GM19324 (cell line): ENCODE results near the gene NOTO.
"Not testable (repeated sequence)": the region's sequence is repeated elsewhere in the genome, so short reads cannot be mapped to it uniquely, and the experiment has no call there.

Source experiments
- ATAC-seq: cut with Tn5 transposase; IDR thresholded peaks from one replicate; pipeline ENCODE4 v1.9.1; 2021; ENCODE audit warnings: mild to moderate bottlenecking, moderate library complexity; ENCODE audit not compliant: unreplicated experiment, low FRiP score

NOTO gene, protein sequence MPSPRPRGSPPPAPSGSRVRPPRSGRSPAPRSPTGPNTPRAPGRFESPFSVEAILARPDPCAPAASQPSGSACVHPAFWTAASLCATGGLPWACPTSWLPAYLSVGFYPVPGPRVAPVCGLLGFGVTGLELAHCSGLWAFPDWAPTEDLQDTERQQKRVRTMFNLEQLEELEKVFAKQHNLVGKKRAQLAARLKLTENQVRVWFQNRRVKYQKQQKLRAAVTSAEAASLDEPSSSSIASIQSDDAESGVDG

DNA sequence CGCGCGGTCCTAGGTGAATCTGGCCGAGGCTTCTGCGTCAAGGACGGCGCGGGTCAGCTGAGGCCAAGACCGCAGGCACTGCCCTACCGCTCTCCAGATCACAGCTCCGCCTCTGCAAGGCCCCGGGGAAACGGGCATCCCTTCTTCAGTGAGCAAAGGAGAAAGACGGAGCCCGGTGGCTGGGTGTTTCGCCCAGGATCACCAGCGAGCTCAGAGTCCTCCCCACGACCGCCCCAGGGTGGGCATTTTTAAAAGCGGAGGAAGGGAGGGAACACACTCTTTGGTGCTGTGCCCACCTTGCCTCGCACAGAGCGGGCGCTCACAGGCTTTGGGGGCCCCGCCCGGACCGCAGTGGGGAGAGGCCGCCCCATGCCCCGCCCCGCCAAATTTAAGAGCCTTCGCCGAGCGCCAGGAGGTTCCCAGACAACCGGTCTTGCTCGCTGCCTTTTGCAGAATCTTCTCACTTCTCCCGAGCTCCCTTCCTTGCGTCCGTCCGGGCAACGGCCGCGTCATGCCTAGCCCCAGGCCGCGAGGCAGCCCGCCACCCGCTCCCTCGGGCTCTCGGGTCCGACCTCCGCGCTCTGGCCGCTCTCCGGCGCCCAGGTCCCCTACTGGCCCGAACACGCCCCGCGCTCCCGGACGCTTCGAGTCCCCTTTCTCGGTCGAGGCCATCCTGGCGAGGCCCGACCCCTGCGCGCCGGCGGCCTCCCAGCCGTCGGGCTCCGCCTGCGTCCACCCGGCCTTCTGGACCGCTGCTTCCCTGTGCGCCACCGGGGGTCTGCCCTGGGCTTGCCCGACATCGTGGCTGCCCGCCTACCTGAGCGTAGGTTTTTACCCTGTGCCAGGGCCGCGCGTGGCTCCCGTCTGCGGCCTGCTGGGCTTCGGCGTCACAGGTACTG, at the start of gene NOTO:
Gene NOTO (plus strand): TSS at position 419 of the 899 bp plus-strand sequence. CDS start 93 bp downstream, at position 512.
- no peak for ATAC-seq

DNA sequence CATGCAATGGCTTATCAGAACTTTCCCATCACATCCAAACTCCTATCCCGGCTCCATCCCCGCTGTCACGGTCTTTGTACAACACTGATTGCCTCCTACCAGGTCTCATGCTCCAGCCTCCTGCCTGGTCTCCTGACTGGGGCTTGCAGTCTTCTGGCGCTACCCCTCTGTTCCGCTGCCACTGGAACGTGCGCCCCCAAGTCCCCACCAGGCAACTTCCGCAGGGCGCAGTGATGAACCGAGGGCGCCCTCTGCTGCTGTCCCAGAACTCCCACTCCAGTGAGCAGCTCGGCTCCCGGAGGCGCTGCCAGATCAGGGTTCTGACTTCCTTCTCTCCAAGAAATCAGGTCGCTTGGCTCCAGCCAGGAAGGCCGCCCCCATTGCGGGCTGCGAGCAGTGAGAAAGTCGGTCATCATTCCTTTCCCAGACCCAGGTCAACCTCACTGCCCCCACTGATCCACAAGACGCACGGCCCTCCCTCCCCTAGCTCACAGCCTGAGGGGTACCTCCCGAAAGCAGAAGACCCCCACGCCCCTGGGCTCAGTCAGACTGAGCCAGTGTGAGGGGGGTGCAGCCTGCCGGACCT, 45.7 kb upstream of the NOTO start:
- ATAC-seq, result no peak

DNA sequence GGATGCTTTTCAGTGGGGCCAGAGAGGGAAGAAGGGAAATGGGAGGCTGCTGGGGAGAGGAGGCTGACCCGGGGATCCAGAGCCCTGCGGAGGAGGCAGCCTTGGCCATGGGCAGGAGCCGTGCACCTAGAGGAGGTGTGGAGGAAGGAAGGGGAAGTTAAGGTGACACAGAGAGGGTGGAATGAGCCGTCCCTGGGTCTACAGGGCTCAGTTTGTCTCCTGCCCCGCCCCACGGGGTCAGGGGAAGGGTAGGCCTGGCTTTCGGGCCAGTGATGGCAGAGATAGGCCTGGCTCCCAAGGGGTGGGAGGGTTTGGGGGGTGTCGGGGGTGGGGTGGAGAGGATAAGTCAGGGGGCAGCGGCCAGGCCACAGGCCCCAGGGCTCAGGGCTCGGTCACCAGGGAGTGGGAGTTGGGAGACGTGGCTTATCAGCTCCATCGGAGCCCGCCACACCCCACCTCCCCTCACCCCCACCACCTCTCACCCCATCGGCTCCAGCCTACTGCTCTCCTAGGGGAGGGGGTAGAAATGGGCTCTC, 39.5 kb upstream of the NOTO start:
- no peak for ATAC-seq

DNA sequence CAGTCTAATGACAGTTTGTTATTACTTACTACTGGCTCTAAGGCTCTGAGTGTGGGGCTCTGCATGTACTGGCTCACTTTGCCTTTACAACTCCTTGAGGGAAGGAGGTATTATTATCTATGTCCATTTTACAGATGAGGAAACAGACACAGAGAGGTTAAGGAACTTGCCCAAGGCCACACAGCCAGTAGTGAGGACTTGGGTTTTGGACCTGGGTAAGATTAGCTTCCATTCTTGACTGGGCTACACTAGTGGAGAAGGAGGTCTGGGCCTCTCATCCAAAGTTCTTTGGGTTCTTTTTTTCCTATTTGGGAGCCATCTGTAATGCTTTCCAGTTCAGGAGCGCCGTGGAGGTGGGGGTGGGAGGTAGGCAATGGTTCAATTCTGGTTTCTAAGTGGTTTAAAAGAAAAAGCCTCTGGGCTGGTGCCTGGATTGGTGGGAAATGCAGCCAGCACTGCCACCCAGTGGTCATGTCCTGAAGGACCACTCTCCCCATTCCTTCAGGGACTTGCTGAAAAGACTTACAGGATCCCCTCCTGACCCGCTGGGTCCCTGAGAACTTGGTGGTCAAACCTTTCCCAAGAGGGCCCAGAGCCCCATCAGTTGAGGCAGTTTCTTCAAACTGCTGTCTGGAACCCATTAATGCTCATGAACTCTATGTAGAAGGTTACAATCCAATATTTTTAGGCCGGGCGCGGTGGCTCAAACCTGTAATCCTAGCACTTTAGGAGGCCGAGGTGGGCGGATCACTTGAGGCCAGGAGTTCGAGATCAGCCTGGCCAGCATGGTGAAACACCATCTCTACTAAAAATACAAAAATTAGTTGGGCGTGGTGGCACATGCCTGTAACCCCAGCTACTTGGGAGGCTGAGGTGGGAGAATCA, 38.6 kb upstream of the NOTO start:
- peak; percentile 60 for ATAC-seq

DNA sequence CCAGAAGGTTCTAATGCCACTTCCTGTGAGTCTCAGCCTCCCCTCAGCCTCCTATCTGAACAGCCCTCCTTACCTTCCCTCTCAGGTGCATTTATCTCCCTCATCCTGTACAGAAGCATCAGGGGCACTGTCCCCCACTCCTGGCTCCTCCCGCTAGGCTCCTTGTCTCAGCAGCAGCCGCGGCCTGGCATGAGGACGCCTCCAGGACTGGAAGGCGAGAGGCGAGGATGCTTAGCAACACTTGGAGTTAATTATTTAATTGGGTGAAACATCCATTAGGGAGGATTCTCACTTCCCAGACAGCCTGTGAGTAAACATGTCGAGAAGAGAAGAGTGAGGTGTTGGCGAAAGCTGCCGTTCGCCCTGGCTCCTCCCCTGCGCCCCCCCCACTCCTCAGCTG, 36.4 kb upstream of the NOTO start:
- not testable (repeated sequence) for ATAC-seq

DNA sequence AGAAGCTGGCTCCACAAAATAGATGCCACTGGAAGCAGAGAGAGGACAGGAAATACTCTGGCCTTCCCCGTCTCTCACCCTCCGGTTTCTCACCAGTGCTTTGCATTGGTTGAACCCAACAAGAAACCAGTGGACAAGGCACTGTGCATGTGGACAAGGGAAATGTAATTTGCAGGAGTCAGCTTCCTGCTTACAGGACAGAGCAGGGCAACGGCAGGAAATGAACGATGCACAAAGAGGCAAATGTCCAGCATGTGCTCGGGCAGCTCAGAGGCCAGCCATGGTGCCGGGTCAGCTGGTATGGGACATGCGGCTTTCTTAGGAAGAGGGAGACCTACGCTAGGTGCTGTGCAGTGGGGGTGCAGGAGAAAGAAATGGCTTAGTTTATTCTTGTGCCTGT, 35.6 kb upstream of the NOTO start:
- ATAC-seq, result not testable (repeated sequence)

DNA sequence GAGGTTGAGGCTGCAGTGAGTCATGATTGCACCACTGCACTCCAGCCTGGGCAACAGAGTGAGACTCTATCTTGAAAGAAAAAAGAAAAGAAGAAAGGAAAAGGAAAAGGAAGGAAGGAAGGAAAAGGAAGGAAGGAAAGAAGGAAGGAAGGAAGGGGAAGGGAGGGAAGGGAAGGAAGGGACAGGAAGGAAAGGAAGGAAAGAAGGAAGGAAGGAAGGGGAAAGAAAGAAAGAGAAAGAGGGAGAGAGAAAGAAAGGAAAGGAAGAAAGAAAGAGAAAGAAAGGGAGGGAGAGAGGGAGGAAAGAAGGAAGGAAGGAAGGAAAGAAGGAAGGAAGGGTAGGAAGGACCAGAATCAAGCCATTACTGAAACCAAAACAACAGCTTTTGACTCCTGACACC, 34.0 kb upstream of the NOTO start:
- ATAC-seq, result not testable (repeated sequence)

DNA sequence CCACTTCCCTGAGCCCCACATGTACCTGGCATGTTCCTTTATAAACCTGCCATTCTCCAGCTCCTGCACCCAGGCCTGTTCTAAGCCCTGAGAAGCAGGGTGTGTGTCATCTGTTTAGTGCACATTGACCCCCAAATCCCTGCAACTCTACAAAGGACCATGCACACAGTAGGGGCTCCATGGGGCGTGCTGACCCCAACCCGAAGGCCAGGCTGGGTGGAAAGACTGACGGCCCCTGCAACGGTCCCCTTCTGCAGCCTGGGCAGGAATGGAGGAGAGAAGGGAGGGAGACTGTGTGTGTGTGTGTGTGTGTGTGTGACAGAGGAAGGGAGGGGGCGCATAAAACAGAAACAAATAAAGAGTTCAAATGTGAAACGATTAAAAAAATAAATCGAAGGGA, 32.0 kb upstream of the NOTO start:
- not testable (repeated sequence) for ATAC-seq

DNA sequence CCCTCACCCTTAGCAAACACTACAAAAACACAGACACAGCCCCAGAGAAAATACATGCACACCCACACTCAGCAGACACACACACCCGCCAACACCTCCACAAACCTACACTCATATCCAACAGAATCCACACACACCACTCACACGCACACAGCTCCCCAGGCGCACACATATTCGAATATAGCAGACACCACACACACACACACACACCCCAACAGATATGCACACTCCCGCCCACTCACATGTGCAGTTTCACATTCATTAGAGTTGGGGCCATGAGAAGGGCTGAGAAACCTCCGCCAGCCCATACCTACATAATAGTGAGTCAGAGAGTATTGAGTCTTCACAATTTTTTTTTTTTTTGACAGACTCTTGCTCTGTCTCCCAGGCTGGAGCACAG, 29.4 kb upstream of the NOTO start:
- ATAC-seq, result no peak

DNA sequence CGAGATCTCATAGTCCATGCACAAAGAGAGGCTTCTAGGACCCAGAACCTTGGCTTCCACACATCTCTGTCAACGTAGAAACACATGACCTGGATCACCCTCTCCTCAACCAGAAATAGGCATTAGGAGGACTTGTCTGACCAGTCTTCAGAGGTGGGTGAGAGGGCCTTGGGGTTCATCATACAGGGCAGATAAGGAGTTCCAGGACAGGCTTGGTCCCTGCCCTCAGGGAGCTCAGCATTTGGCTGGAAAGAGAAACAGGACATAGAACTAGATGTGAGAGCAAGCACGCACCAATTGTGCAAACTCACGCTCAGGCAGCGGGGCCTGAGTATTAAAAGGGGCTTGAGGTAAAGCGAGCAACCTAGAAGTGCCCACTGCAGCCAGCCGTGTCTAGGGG, 28.6 kb upstream of the NOTO start:
- ATAC-seq, result no peak

DNA sequence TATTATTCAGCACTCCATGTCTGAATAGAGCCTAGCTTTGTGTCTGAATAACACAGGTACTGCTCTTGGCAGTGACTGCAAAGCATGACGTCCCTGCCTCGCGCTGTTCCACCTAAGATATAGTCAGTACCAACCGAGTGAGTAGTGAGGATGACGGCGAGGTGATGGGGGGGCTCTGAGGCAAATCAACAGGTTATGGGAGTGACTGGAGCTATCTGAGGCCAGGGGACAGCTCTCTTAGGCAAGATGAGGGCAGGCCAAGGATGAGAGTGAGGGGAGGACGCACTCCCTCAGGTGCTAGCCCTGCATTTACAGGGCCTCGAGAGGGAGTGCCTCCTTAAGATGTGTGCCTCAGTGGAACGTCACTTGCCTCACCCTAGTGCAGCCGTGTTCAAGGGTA, 28.1 kb upstream of the NOTO start:
- ATAC-seq, result no peak

DNA sequence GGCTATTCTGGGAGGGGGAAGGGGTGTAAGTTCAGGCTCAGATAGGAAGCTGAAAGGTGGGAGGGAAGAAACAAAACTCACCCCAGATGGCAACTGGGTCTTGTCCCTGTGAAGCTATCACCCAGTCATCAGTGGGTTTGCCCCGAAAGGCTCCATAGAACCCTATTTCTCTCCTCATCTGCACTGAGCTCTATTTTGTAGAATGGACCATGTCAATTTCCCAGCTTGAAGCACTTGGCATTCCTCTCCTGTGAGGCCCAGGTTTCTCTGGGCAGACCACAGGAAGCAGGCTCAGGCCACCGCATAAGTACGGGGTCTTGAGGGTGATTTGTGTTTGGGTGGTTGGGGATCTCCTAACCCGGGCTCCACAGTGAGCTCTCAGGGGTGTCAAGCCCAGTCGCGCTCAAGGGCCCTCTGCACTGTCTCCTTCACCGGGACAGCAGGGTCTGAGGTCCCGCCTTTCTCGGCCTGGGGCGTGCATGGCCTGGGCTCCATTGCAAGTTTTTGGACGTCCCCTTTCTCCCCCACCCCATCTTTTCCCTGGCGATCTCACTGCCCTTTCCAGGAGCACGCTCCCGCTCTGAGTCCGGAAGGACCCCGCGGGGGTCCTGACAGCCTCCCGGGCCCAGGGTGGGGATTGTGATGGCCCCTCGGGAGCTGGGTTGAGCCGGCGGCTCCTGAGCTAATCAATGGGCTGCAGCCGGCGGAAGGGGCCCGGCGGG, 27.3 kb upstream of the NOTO start:
- no peak for ATAC-seq

DNA sequence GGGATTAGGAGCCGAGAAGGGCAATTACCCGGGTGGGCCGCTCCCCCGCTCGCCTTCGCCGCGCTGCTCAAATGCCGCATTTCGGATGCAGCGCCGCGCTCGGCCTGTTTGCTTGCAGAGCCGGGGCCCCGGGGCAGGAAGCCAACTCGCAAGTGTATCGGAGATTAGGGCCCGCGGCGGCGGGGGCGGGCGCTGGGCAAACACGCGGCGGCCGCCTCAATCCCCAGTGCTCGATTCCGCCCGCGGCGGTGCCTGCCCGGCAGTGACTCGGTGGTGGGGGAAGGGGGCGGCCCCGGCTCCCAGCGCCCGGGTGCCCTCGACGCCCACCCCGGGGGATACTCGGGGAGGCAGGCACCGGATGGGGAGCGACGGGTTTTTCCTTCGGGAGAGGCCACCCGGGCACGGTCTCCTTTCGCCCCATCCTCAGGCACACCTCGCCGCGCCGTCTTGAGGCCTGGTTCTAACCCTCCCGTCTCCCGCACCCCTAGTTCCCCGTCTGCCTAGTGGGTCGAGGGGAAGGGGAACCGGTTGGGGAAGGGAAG, 26.6 kb upstream of the NOTO start:
- ATAC-seq, result no peak

DNA sequence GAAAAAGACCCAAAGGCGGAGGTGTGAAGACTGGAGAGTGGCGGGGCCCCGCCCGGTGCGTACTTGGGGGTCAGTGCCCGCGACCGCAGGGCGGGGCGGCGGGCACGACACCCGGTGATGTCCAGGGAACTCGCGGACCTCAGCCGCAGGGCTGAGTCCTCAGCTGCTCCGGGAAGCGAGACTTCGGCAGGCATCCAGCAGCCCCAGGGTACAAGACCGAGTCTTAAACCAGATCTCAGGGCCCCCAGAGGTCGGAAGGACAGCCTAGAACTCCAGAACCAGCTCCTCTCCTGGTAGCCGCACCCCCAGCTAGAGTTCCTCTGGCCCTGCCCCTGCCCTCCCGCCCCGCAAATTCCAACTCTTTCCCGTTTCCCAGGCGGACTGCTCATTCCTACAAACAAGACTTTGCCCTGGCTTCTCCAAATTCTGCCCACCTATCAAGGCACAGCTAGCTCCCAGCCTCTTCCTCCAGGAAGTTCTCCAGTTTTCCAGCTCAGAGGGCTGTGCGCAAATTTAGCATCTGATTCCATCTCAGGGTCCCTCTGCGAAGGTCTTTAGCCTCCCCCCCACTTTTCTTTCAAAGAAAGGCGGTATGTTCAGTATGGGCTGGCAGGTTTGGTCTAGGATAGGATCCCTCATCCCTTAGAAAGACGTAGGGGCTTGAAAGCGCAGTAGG, 26.0 kb upstream of the NOTO start:
- ATAC-seq, result no peak

DNA sequence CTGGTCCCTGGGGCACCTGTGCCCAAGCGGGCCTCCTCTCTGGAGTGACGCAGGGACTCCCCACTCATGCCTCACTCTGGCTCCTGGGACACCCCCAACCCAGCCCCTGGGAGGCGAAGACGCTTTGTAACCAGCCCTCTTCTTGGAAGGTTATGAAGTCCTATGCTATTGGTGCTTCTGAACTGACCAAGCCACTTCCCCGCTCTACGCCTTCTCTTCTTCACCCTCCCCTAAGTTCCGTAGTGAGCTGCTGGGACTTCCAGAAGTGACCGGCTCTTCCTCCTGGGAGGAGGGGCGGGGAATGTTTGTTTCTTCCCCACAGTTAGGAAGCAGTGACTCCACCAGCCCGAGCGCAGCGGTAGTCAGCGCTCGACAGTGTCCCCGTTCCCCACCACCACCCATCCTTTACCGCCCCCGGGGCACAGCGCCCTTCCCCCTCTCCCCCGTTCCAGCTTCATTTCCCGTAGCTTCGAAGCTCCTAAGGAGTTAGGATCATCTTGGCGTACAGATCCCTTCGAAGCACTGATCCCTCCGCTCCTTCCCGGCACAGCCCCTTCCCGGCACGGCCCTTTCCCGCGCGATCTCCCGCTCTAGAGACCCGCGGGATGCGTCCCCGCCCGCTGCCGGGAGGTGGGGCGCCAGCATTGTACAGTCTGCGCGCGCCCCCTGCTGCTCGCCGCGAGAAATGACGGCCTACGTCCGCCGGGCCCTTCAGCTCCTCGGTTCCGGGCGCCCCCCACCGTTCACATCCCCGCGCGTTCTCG, 25.3 kb upstream of the NOTO start:
- ATAC-seq, result peak; percentile 82

DNA sequence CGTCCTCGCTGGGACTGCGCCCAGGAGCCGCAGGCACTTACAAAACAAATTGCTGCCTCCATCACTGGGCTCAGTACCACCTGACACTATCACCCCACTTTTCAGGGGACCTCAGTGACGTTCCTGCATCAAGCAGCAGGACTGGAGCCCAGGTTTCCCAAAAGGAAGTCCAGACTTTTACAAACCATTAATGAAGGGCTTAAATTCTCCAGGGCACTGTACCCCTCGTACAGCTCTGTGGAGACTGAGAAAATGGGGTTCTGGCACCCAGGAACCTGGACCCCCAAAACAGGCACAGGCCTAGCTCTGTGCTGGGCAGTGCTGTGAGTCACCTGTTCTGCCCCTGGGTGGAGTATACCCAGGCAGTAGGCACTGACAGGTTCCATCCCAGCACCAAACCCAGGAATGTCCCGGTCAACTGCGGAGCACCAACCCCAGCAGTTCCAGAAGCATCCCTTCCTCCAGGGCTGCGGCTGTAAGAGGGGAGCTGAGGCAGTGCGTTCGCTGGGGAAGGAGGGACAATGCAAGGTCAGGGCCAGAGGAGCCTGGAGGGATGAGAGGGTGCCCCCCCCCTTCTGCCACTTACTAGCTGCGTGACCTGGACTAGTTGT, 24.6 kb upstream of the NOTO start:
- ATAC-seq, result no peak

DNA sequence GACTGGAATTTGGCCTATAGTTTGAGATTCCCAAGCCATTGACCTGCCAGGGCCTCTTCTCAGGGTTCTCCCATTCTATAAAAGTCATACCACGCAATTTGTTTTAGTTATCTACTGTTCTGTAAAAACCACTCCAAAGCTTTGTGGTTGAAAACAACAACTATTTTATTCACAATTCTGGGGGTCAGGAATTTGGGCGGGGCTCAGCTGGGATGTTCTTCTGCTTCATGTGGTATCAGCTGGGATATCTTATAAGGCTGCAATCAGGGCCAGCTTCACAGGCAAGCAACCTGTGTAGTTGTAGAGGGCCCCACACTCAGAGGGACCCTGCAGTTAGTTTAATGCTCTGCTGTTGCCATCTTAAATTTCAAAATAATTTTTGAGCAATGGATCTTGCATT, 16.4 kb upstream of the NOTO start:
- no peak for ATAC-seq

DNA sequence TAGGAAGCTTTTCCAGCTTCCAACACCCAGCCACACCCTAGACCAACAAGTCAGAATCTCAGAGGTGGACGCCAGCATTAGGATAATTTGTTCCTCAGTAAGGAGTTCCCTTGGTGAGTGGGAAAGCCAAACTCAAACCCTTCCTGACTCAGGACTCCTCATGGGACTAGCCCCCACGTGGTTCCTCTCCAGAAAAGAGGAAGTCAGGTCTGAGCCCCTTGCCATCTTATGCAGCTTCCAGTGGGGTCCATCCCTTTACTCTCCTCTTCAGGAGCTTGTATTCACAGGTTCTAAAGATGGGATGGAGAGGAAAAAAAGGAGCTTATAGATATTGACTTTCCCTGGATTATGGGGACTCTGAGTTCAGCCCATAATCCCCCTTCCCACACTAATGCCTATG, 14.8 kb upstream of the NOTO start:
- ATAC-seq, result no peak
